SK-N-MC (cell line): ENCODE data around the gene FOXP2.

ENCODE experiments used
- EZH2 ChIP-seq: fragments of 200-600 bp; sonication (generic); IDR thresholded peaks from one replicate; pipeline ENCODE4 v1.6.1; 2017; ENCODE audit warnings: antibody characterized with exemption
- FOXP2 ChIP-seq: optimal IDR thresholded peaks from 2 replicates; pipeline ENCODE3; 2011; ENCODE audit warnings: mild to moderate bottlenecking, moderate library complexity; ENCODE audit not compliant: insufficient read depth; ENCODE audit errors: extremely low read length, control extremely low read depth
- POLR2AphosphoS5 ChIP-seq: IDR thresholded peaks from 2 replicates; pipeline ENCODE4 v1.6.1; 2012; ENCODE audit warnings: mild to moderate bottlenecking, low read depth, low read length, borderline replicate concordance

GRCh38 chr7:114650491-114650890 is 235.9 kb downstream of the FOXP2 start:
- TF ChIP-seq POLR2AphosphoS5: no peak
- TF ChIP-seq EZH2: no peak
- no peak for TF ChIP-seq FOXP2
